Neural cell (in vitro differentiated cells): ENCODE results near the gene PEF1. TPM values are rescaled to one million over a fixed set of nuclear protein-coding genes. Genes with fewer than 3 reads are reported as not detected.
A peak's percentile ranks its signal among the peaks of the same experiment; 100 is the strongest.

Experiments
- H2AFZ ChIP-seq: fragments of 200-600, 300-800 bp; sonication (generic), shearing (Covaris generic); 2 replicates; pipeline ENCODE4 v1.6.0; 2014; ENCODE audit warnings: low read depth, mild to moderate bottlenecking, antibody characterized with exemption, low read length, moderate library complexity
- H3F3A ChIP-seq: fragments of 200-600 bp; shearing (Covaris generic); 2 replicates; pipeline ENCODE4 v1.6.1; 2016; ENCODE audit warnings: mild to moderate bottlenecking, moderate library complexity, mixed read lengths, antibody characterized with exemption, low read length; ENCODE audit not compliant: insufficient read depth, poor library complexity, severe bottlenecking
- H3K27ac ChIP-seq: fragments of 200-600, 300-800 bp; sonication (generic), shearing (Covaris generic); 2 replicates; pipeline ENCODE4 v1.5.1; 2014; ENCODE audit warnings: mild to moderate bottlenecking, low read length, moderate library complexity
- H3K27me3 ChIP-seq: fragments of 300-800, 200-600 bp; sonication (generic), shearing (Covaris generic); 2 replicates; pipeline ENCODE4 v1.6.0; 2014; ENCODE audit warnings: mild to moderate bottlenecking, low read depth, low read length, moderate library complexity; ENCODE audit not compliant: insufficient read depth
- H3K36me3 ChIP-seq: fragments of 300-800, 200-600 bp; sonication (generic), shearing (Covaris generic); 2 replicates; pipeline ENCODE4 v1.5.1; 2014; ENCODE audit warnings: mild to moderate bottlenecking, antibody characterized with exemption, low read length, moderate library complexity; ENCODE audit not compliant: insufficient read depth
- H3K4me2 ChIP-seq: fragments of 300-800, 200-600 bp; sonication (generic), shearing (Covaris generic); 2 replicates; pipeline ENCODE4 v1.6.0; 2014; ENCODE audit warnings: mild to moderate bottlenecking, low read length
- H3K4me3 ChIP-seq: fragments of 300-800, 200-600 bp; sonication (generic), shearing (Covaris generic); 2 replicates; pipeline ENCODE4 v1.5.1; 2014; ENCODE audit warnings: mild to moderate bottlenecking, low read length, moderate library complexity
- H3K79me2 ChIP-seq: fragments of 200-600 bp; shearing (Covaris generic); replicated peaks from 2 replicates; pipeline ENCODE4 v1.6.0; 2014; ENCODE audit warnings: mild to moderate bottlenecking, low read length, moderate library complexity; ENCODE audit not compliant: insufficient read depth
- H3K9ac ChIP-seq: fragments of 300-800, 200-600 bp; sonication (generic), shearing (Covaris generic); 2 replicates; pipeline ENCODE4 v1.6.1; 2016; ENCODE audit warnings: mild to moderate bottlenecking, low read length, mixed read lengths
- H3K9me2 ChIP-seq: fragments of 200-600 bp; shearing (Covaris generic); 2 replicates; pipeline ENCODE4 v1.6.1; 2016; ENCODE audit warnings: mild to moderate bottlenecking, low read length, mixed read lengths; ENCODE audit not compliant: insufficient read depth
- H3K9me3 ChIP-seq: fragments of 200-600, 300-800 bp; sonication (generic), shearing (Covaris generic); 2 replicates; pipeline ENCODE4 v1.6.1; 2016; ENCODE audit warnings: mild to moderate bottlenecking, mixed run types, low read length, moderate library complexity, mixed read lengths
- H4K20me1 ChIP-seq: fragments of 200-600 bp; shearing (Covaris generic); 2 replicates; pipeline ENCODE4 v1.6.1; 2016; ENCODE audit warnings: mild to moderate bottlenecking, mixed run types; ENCODE audit not compliant: insufficient read depth
- CTCF ChIP-seq: fragments of 450-650 bp; IDR thresholded peaks from 2 replicates; pipeline ENCODE4 v1.5.1; 2014; ENCODE audit warnings: antibody characterized with exemption, mild to moderate bottlenecking, moderate library complexity; ENCODE audit not compliant: poor library complexity, severe bottlenecking
- EP300 ChIP-seq: fragments of 450-650 bp; conservative IDR thresholded peaks from 2 replicates; pipeline ENCODE4 v1.6.1; 2014; ENCODE audit warnings: antibody characterized with exemption, mild to moderate bottlenecking, moderate library complexity; ENCODE audit not compliant: poor library complexity, severe bottlenecking
- EZH2 ChIP-seq: fragments of 200-600, 300-800 bp; shearing (Covaris generic), sonication (generic); IDR thresholded peaks from 2 replicates; pipeline ENCODE4 v1.6.1; 2014; ENCODE audit warnings: antibody characterized with exemption, low read length, borderline replicate concordance, mild to moderate bottlenecking; ENCODE audit not compliant: insufficient read depth, poor library complexity, severe bottlenecking
- MXI1 ChIP-seq: fragments of 450-650 bp; conservative IDR thresholded peaks from 2 replicates; pipeline ENCODE4 v1.6.1; 2014; ENCODE audit warnings: antibody characterized with exemption, mild to moderate bottlenecking; ENCODE audit not compliant: poor library complexity, severe bottlenecking
- POLR2AphosphoS5 ChIP-seq: IDR thresholded peaks from 2 replicates; pipeline ENCODE4 v1.6.1; 2012
- RAD21 ChIP-seq: fragments of 450-650 bp; conservative IDR thresholded peaks from 2 replicates; pipeline ENCODE4 v1.6.1; 2014; ENCODE audit warnings: antibody characterized with exemption, mild to moderate bottlenecking, moderate library complexity
- SMC3 ChIP-seq: fragments of 450-650 bp; conservative IDR thresholded peaks from 2 replicates; pipeline ENCODE4 v1.6.1; 2014; ENCODE audit warnings: antibody characterized with exemption, mild to moderate bottlenecking, moderate library complexity; ENCODE audit not compliant: poor library complexity
- TAF1 ChIP-seq: IDR thresholded peaks from 2 replicates; pipeline ENCODE4 v1.6.1; 2012; ENCODE audit warnings: low read depth
- polyA plus RNA-seq: library from polyadenylated mRNA; depleted of rRNA; stranded (reverse); fragments of >200 nt; gene quantifications from 2 replicates; pipeline ENCODE4 v1.2.3, GENCODE V29; 2014
- TF ChIP-seq, protein P1 (sequence below): IDR thresholded peaks from 2 replicates; pipeline ENCODE4 v1.6.1; 2012; ENCODE audit warnings: borderline replicate concordance

PEF1 gene
- polyA plus RNA-seq, 1 donor from 2014 or later, result 48.2 TPM

- no peaks in the 10 kb centered on the region for H3K27me3 ChIP-seq
- TF ChIP-seq RAD21, result no peak
- no peak for TF ChIP-seq TAF1
- TF ChIP-seq SMC3, result no peak
- TF ChIP-seq POLR2AphosphoS5, result no peak
- H4K20me1 ChIP-seq, result no peaks in the 10 kb centered on the region
- no peak overlapping the region for H3K4me3 ChIP-seq
- no peaks in the 10 kb centered on the region for H3F3A ChIP-seq
- no peak overlapping the region for H3K9ac ChIP-seq
- no peaks in the 10 kb centered on the region for H3K36me3 ChIP-seq
- H3K79me2 ChIP-seq, result peaks cover 17% of the 10 kb centered on the region
- no peak overlapping the region for H3K4me2 ChIP-seq
- H2AFZ ChIP-seq, result no peak overlapping the region
- no peak overlapping the region for H3K27ac ChIP-seq
- no peaks in the 10 kb centered on the region for H3K9me3 ChIP-seq
- H3K9me2 ChIP-seq, result no peaks in the 10 kb centered on the region
These were observed 1.7 kb upstream of the PEF1 start for GRCh38 chr1:31646259-31646960.

DNA sequence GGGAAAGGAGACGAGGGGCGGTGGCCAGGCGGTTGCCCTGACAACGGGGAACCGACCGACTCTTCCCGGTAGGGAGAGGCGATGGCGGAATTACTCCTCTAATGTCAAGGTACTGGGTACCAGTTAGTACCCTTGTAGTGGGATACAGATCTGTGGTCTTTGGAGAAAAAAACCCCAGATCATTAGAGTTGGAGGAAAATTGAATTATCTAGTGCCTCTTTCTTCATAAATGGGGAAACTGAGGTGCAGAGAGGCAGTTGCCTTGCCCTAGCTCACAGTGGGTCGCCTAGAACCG lies 545 bp upstream of the PEF1 start:
- H2AFZ ChIP-seq, result peak overlapping the region; percentile 42
- no peaks in the 10 kb centered on the region for H3K9me3 ChIP-seq
- no peaks in the 10 kb centered on the region for H3K27me3 ChIP-seq
- peaks cover 18% of the 10 kb centered on the region for H3K79me2 ChIP-seq
- peak overlapping the region; percentile 68 for H3K4me2 ChIP-seq
- no peaks in the 10 kb centered on the region for H3K36me3 ChIP-seq
- no peaks in the 10 kb centered on the region for H4K20me1 ChIP-seq
- peak overlapping the region; percentile 79 for H3K4me3 ChIP-seq
- TF ChIP-seq SMC3, result no peak
- TF ChIP-seq RAD21, result peak; percentile 34
- no peak for TF ChIP-seq TAF1
- peak; percentile 10 for TF ChIP-seq POLR2AphosphoS5
- TF ChIP-seq MXI1, result no peak
- TF ChIP-seq EP300, result no peak
- TF ChIP-seq, protein P1, sequence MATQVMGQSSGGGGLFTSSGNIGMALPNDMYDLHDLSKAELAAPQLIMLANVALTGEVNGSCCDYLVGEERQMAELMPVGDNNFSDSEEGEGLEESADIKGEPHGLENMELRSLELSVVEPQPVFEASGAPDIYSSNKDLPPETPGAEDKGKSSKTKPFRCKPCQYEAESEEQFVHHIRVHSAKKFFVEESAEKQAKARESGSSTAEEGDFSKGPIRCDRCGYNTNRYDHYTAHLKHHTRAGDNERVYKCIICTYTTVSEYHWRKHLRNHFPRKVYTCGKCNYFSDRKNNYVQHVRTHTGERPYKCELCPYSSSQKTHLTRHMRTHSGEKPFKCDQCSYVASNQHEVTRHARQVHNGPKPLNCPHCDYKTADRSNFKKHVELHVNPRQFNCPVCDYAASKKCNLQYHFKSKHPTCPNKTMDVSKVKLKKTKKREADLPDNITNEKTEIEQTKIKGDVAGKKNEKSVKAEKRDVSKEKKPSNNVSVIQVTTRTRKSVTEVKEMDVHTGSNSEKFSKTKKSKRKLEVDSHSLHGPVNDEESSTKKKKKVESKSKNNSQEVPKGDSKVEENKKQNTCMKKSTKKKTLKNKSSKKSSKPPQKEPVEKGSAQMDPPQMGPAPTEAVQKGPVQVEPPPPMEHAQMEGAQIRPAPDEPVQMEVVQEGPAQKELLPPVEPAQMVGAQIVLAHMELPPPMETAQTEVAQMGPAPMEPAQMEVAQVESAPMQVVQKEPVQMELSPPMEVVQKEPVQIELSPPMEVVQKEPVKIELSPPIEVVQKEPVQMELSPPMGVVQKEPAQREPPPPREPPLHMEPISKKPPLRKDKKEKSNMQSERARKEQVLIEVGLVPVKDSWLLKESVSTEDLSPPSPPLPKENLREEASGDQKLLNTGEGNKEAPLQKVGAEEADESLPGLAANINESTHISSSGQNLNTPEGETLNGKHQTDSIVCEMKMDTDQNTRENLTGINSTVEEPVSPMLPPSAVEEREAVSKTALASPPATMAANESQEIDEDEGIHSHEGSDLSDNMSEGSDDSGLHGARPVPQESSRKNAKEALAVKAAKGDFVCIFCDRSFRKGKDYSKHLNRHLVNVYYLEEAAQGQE, result no peak
- no peaks in the 10 kb centered on the region for H3K9me2 ChIP-seq
- H3F3A ChIP-seq, result no peaks in the 10 kb centered on the region
- H3K27ac ChIP-seq, result peak overlapping the region; percentile 95
- H3K9ac ChIP-seq, result peak overlapping the region; percentile 94

DNA sequence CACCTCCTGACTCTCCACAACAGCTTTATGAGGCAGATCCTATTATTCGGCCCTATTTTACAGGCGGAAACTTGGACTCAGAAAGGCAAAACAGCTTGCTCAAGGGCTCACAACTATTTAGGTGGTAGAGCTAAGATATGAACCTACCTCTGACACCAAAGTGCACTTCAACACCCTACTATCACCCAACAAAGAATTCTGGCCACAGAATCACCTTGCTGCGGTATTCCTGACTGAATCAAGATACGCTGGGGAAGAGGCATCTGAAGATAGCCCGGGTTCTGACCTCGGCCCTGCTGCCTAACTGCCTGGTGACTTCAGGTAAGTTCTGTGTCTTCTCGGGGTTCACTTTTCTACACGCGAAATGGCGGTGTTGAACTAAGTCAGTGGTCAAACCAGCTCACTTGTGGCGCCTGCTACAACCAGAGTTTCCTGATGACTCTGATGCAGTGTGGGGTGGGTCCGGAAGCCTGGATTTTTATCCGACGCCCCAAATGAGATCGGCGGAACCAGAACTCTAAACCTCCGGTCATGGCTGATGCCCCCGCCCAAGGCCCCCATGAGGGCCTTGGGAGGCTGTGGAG lies 608 bp downstream of the PEF1 start:
- H3K9me3 ChIP-seq, result no peaks in the 10 kb centered on the region
- peak overlapping the region; percentile 90 for H3K4me2 ChIP-seq
- peak overlapping the region; percentile 94 for H3K9ac ChIP-seq
- H3K27ac ChIP-seq, result peak overlapping the region; percentile 95
- H4K20me1 ChIP-seq, result no peaks in the 10 kb centered on the region
- no peaks in the 10 kb centered on the region for H3K9me2 ChIP-seq
- H3F3A ChIP-seq, result no peaks in the 10 kb centered on the region
- TF ChIP-seq CTCF, result no peak
- peak; percentile 45 for TF ChIP-seq RAD21
- TF ChIP-seq POLR2AphosphoS5, result no peak
- no peak for TF ChIP-seq MXI1
- TF ChIP-seq TAF1, result no peak
- TF ChIP-seq EZH2, result no peak
- TF ChIP-seq, protein P1, result no peak
- TF ChIP-seq EP300, result no peak
- TF ChIP-seq SMC3, result peak; percentile 47
- peaks cover 20% of the 10 kb centered on the region for H3K79me2 ChIP-seq
- no peaks in the 10 kb centered on the region for H3K36me3 ChIP-seq
- H3K27me3 ChIP-seq, result no peaks in the 10 kb centered on the region
- H2AFZ ChIP-seq, result peak overlapping the region; percentile 95
- H3K4me3 ChIP-seq, result peak overlapping the region; percentile 79
